OCI-LY7 (cell line): ENCODE data around the gene GRIP1. TPM values are rescaled to one million over a fixed set of nuclear protein-coding genes. Genes with fewer than 3 reads are reported as not detected.

Experiments used
- BruUV-seq: library from RNA; stranded (reverse); fragments of 400-500 nt; replicated peaks from 2 replicates; lab custom pipeline; 2021; lab: Mats Ljungman, UMichigan
- CTCF ChIA-PET: fragments of 300-600 bp; sonication (Branson Sonifier 250); formaldehyde crosslinking; loops from one replicate; lab custom pipeline; 2022; ENCODE audit warnings: antibody characterized with exemption; ENCODE audit not compliant: unreplicated experiment; lab: Charles Lee
- POLR2A ChIA-PET: fragments of 300-600 bp; sonication (Branson Sonifier 250); formaldehyde crosslinking; loops from one replicate; lab custom pipeline; 2022; ENCODE audit warnings: antibody characterized with exemption; lab: Charles Lee
- DNase-seq: peaks from one replicate; pipeline ENCODE4 v3.0.0-alpha.2; 2015; ENCODE audit warnings: low spot score
- H2AFZ ChIP-seq: fragments of 200-600 bp; sonication (generic), shearing (Covaris generic); 2 replicates; pipeline ENCODE4 v1.6.1; 2014; ENCODE audit warnings: mild to moderate bottlenecking, antibody characterized with exemption, low read length, moderate library complexity
- H3K27ac ChIP-seq: fragments of 200-600 bp; sonication (generic); 2 replicates; pipeline ENCODE4 v1.5.1; 2014; ENCODE audit warnings: mixed run types, low read depth, mild to moderate bottlenecking, moderate library complexity, low read length, inconsistent platforms; ENCODE audit not compliant: poor library complexity, severe bottlenecking
- H3K36me3 ChIP-seq: fragments of 200-600 bp; sonication (generic); 2 replicates; pipeline ENCODE4 v1.6.1; 2014; ENCODE audit warnings: mild to moderate bottlenecking, antibody characterized with exemption, low read length, moderate library complexity, mixed read lengths; ENCODE audit not compliant: insufficient read depth
- H3K4me1 ChIP-seq: fragments of 200-600 bp; sonication (generic); 2 replicates; pipeline ENCODE4 v1.5.1; 2014; ENCODE audit warnings: mild to moderate bottlenecking, low read length; ENCODE audit not compliant: insufficient read depth, poor library complexity, severe bottlenecking
- H3K4me2 ChIP-seq: fragments of 200-600 bp; sonication (generic); 2 replicates; pipeline ENCODE4 v1.6.1; 2014; ENCODE audit warnings: mild to moderate bottlenecking, low read length
- H3K4me3 ChIP-seq: fragments of 200-600 bp; sonication (generic); 2 replicates; pipeline ENCODE4 v1.5.1; 2014; ENCODE audit warnings: mild to moderate bottlenecking, low read depth, low read length; ENCODE audit not compliant: poor library complexity, severe bottlenecking
- H3K79me2 ChIP-seq: fragments of 200-600 bp; sonication (generic); 2 replicates; pipeline ENCODE4 v1.6.1; 2016; ENCODE audit warnings: low read depth, mild to moderate bottlenecking, low read length, moderate library complexity, mixed read lengths; ENCODE audit not compliant: insufficient read depth
- H3K9me2 ChIP-seq: fragments of 200-600 bp; sonication (generic); 2 replicates; pipeline ENCODE4 v1.6.1; 2016; ENCODE audit warnings: mild to moderate bottlenecking, low read length, mixed read lengths; ENCODE audit not compliant: insufficient read depth
- H3K9me3 ChIP-seq: fragments of 200-600 bp; sonication (generic); 2 replicates; pipeline ENCODE4 v1.6.1; 2014; ENCODE audit warnings: mild to moderate bottlenecking, mixed run types, low read length, mixed read lengths
- H4K20me1 ChIP-seq: fragments of 200-600 bp; sonication (generic); 2 replicates; pipeline ENCODE4 v1.6.1; 2014; ENCODE audit warnings: mild to moderate bottlenecking, antibody characterized with exemption, low read length, moderate library complexity, mixed read lengths; ENCODE audit not compliant: insufficient read depth
- CTCF ChIP-seq: fragments of 200-600 bp; sonication (generic); conservative IDR thresholded peaks from 2 replicates; pipeline ENCODE4 v1.5.1; 2014; ENCODE audit warnings: mild to moderate bottlenecking, antibody characterized with exemption, low read length, moderate library complexity, mixed read lengths
- EZH2phosphoT487 ChIP-seq: fragments of 200-600 bp; sonication (generic); IDR thresholded peaks from 2 replicates; pipeline ENCODE4 v1.6.1; 2018; ENCODE audit warnings: low read depth, borderline replicate concordance, mild to moderate bottlenecking, mixed run types, antibody characterized with exemption, low read length, moderate library complexity, mixed read lengths
- intact Hi-C: fragments of 100-400 bp; cut with micrococcal nuclease; formaldehyde crosslinking; loops from one replicate; pipeline ENCODE4 v1.10.0; 2022; ENCODE audit not compliant: unreplicated experiment
- total RNA-seq, 2 experiments: library from RNA; depleted of rRNA in 1 of 2; stranded (reverse); fragments of >200 nt in 1 of 2; shearing (Covaris generic) in 1 of 2; gene quantifications; 2 replicates each; pipeline ENCODE4 v1.2.3, GENCODE V29; 2014 to 2022

The GRIP1 gene
- total RNA-seq, 2 experiments from 2014 or later: 4.1 to 7.6 TPM

- no peaks in the 10 kb centered on the region for H3K4me1 ChIP-seq
- no peak for DNase-seq
- H3K9me2 ChIP-seq: no peaks in the 10 kb centered on the region; the same call in 1 of the 2 replicates
- no peaks in the 10 kb centered on the region for H4K20me1 ChIP-seq
- ChIA-PET POLR2A (interaction anchor here (0.5 to 0.9 kb wide), 3 partner anchors 8 to 161 kb away, joined by 3 to 5 read pairs (median 3); no protein-coding TSS in a partner anchor), CTCF (no interaction called here)
- no peak overlapping the region for H3K27ac ChIP-seq
- no peaks in the 10 kb centered on the region for H3K79me2 ChIP-seq
- H2AFZ ChIP-seq: no peak overlapping the region
- intact Hi-C loops: no loop called here
- H3K9me3 ChIP-seq: peaks cover 10% of the 10 kb centered on the region; the same call in 1 of the 2 replicates
- H3K4me2 ChIP-seq: no peak overlapping the region
- TF ChIP-seq CTCF (no peak), EZH2phosphoT487 (no peak)
- H3K4me3 ChIP-seq: no peak overlapping the region
- no TSS peak for BruUV-seq
- no peaks in the 10 kb centered on the region; the same call in 1 of the 2 replicates for H3K36me3 ChIP-seq
Measured at GRCh38 chr12:66508025-66508424, 170.9 kb downstream of the GRIP1 start.

GRCh38 chr12:66503746-66504145 is 175.1 kb downstream of the GRIP1 start:
- peaks cover 9% of the 10 kb centered on the region; the same call in 1 of the 2 replicates for H3K9me3 ChIP-seq
- ChIA-PET POLR2A (interaction anchor here (0.9 to 1.6 kb wide), 2 partner anchors 11 to 35 kb away, joined by 4 to 5 read pairs; no protein-coding TSS in a partner anchor), CTCF (no interaction called here)
- DNase-seq: no peak
- no peak overlapping the region for H3K4me2 ChIP-seq
- H4K20me1 ChIP-seq: no peaks in the 10 kb centered on the region
- TF ChIP-seq EZH2phosphoT487: no peak
- TF ChIP-seq CTCF: no peak
- intact Hi-C loops: no loop called here
- H2AFZ ChIP-seq: no peak overlapping the region
- no peaks in the 10 kb centered on the region for H3K4me1 ChIP-seq
- H3K79me2 ChIP-seq: no peaks in the 10 kb centered on the region
- no TSS peak for BruUV-seq
- no peak overlapping the region for H3K27ac ChIP-seq
- no peaks in the 10 kb centered on the region for H3K36me3 ChIP-seq
- no peak overlapping the region for H3K4me3 ChIP-seq
- no peaks in the 10 kb centered on the region for H3K9me2 ChIP-seq

- H3K79me2 ChIP-seq: no peaks in the 10 kb centered on the region
- intact Hi-C loops: no loop called here
- no peaks in the 10 kb centered on the region for H3K4me1 ChIP-seq
- H3K36me3 ChIP-seq: no peaks in the 10 kb centered on the region
- H2AFZ ChIP-seq: no peak overlapping the region
- peaks cover 9% of the 10 kb centered on the region; the same call in 1 of the 2 replicates for H3K9me3 ChIP-seq
- H3K4me2 ChIP-seq: no peak overlapping the region
- no peaks in the 10 kb centered on the region for H3K9me2 ChIP-seq
- TF ChIP-seq CTCF (no peak), EZH2phosphoT487 (no peak)
- no TSS peak for BruUV-seq
- DNase-seq: no peak
- POLR2A ChIA-PET: no interaction called here
- no peaks in the 10 kb centered on the region for H4K20me1 ChIP-seq
- H3K27ac ChIP-seq: no peak overlapping the region
- H3K4me3 ChIP-seq: no peak overlapping the region
- CTCF ChIA-PET: no interaction called here
Measured at GRCh38 chr12:66502911-66503310, 176.0 kb downstream of the GRIP1 start.
